Ovary (tissue), 9 donors: ENCODE results near the gene PTPRK. TPM values are rescaled to one million over a fixed set of nuclear protein-coding genes. Genes with fewer than 3 reads are reported as not detected.

Source experiments
- DNase-seq, 5 donors: peaks; one replicate each; pipeline ENCODE4 v3.0.0-alpha.2; 2019 to 2020
- H3K27ac ChIP-seq, 2 donors: fragments of 200-600 bp; one replicate each; pipeline versions ENCODE4 v1.5.1 to v1.8.0; 2019 to 2022
- H3K27me3 ChIP-seq: fragments of 200-600 bp; one replicate; pipeline ENCODE4 v1.8.0; 2022
- H3K36me3 ChIP-seq: fragments of 200-600 bp; sonication (generic); one replicate; pipeline ENCODE4 v1.5.1; 2019
- H3K4me1 ChIP-seq: one replicate; pipeline ENCODE4 v1.8.1; 2013; ENCODE audit warnings: mild to moderate bottlenecking, moderate library complexity; ENCODE audit not compliant: insufficient read depth
- H3K4me3 ChIP-seq: fragments of 200-600 bp; sonication (generic); one replicate; pipeline ENCODE4 v1.5.1; 2017
- H3K9me3 ChIP-seq, 2 donors: fragments of 200-600 bp in 1 of 2; sonication (generic) in 1 of 2; one replicate each; pipeline versions ENCODE4 v1.5.1 to v1.8.1; 2013 to 2019; ENCODE audit warnings: mild to moderate bottlenecking in 1 of 2, moderate library complexity in 1 of 2
- EP300 ChIP-seq: sonication (generic); formaldehyde crosslinking; IDR thresholded peaks from one replicate; pipeline ENCODE4 v1.6.1; 2017; ENCODE audit warnings: antibody characterized with exemption
- POLR2A ChIP-seq: fragments of 450-650 bp; IDR thresholded peaks from one replicate; pipeline ENCODE4 v1.6.1; 2017; ENCODE audit warnings: antibody characterized with exemption, mild to moderate bottlenecking, moderate library complexity
- WGBS, 3 donors: extraction: QIAGEN DNeasy Blood & Tissue Kit in 1 of 3; methylation state at CpG; one replicate each; pipeline versions ENCODE4 v1.1.5 to v1.1.7; 2013 to 2017; 5-methylcytosine and 5-hydroxymethylcytosine counted together
- intact Hi-C, 4 donors: fragments of 100-400 bp; cut with DNase I; formaldehyde crosslinking; loops; one replicate each; pipeline versions ENCODE4 v1.11.0 to v1.15.1; 2022 to 2023
- polyA plus RNA-seq, 2 donors: library from polyadenylated mRNA; stranded (reverse); fragments of 200-250 nt in 1 of 2; fragments of 350-450 nt in 1 of 2; fragmentation: Illumina TruSeq in 1 of 2; extraction: RNeasy Lipid Tissue Mini Kit (QIAGEN cat#74804) in 1 of 2; gene quantifications; one replicate each; pipeline ENCODE4 v1.2.3, GENCODE V29; 2013 to 2014
- total RNA-seq, 7 donors: library from RNA; depleted of rRNA in 2 of 7; stranded (reverse); fragments of >200 nt in 2 of 7; fragmentation: NEBNext Ultra II Directional in 3 of 7; extraction: Animal tissue kit (Norgen Biotek cat#: 25700) in 3 of 7; gene quantifications; one replicate each; pipeline versions ENCODE4 v1.1.0 to v1.2.4, GENCODE V29; 2016 to 2023
- TF ChIP-seq, protein P1 (sequence below), 3 donors: fragments of 450-650 bp in 2 of 3; fragments of 200-600 bp in 1 of 3; IDR thresholded peaks; one replicate each; pipeline versions ENCODE4 v1.5.1 to v1.8.0; 2016 to 2022; ENCODE audit warnings: antibody characterized with exemption in 3 of 3, mild to moderate bottlenecking in 1 of 3
- donor health status: DM: no; HTN: no; CAD: no; lungs with moderate emphysema.
- donor health status: DM: no; HTN: no; CAD: no.
- donor health status: Bipolar disorder and iron deficiency.
- donor health status: DM: yes; HTN: yes; CAD: no.
- donor health status: DM: no; HTN: no; CAD: no.
- donor health status: DM: yes; HTN: yes; CAD: no.

Gene PTPRK
- total and polyA plus RNA-seq, 9 donors: 24.0 to 50.7 (median 44.1) TPM

DNA sequence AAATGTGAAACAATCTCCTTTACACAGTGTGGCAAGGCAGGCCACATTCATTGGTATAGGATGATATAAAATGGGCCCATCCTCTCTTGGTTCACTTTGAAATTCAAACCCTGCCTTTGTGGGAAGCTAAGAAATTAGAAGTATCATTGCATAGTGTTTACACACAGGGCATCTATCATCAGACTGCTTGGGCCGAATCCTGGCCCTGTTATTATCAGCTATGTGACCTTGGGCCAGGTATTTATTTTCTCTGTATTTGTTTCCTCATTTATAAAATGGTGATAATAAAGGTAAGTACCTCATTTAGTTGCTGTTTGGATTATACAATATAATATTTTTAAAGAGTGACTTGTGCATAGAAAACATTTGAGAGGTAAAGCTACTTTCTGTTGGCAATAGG, 45.5 kb downstream of the PTPRK start:
- H3K27me3 ChIP-seq: no peaks in the 10 kb centered on the region
- intact Hi-C loops: no loop called here
- no peak for DNase-seq
- TF ChIP-seq, protein P1, sequence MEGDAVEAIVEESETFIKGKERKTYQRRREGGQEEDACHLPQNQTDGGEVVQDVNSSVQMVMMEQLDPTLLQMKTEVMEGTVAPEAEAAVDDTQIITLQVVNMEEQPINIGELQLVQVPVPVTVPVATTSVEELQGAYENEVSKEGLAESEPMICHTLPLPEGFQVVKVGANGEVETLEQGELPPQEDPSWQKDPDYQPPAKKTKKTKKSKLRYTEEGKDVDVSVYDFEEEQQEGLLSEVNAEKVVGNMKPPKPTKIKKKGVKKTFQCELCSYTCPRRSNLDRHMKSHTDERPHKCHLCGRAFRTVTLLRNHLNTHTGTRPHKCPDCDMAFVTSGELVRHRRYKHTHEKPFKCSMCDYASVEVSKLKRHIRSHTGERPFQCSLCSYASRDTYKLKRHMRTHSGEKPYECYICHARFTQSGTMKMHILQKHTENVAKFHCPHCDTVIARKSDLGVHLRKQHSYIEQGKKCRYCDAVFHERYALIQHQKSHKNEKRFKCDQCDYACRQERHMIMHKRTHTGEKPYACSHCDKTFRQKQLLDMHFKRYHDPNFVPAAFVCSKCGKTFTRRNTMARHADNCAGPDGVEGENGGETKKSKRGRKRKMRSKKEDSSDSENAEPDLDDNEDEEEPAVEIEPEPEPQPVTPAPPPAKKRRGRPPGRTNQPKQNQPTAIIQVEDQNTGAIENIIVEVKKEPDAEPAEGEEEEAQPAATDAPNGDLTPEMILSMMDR (IDR thresholded peaks at IDR 0.05): no peak
- no peak overlapping the region for H3K4me3 ChIP-seq
- H3K27ac ChIP-seq: no peak overlapping the region
- no peaks in the 10 kb centered on the region for H3K36me3 ChIP-seq
- 79 to 87% (median 86%) methylated on average over 1 of the region's 1 CpG for WGBS, 3 donors
- peaks cover 3% of the 10 kb centered on the region for H3K4me1 ChIP-seq
- H3K9me3 ChIP-seq: no peaks in the 10 kb centered on the region

DNA sequence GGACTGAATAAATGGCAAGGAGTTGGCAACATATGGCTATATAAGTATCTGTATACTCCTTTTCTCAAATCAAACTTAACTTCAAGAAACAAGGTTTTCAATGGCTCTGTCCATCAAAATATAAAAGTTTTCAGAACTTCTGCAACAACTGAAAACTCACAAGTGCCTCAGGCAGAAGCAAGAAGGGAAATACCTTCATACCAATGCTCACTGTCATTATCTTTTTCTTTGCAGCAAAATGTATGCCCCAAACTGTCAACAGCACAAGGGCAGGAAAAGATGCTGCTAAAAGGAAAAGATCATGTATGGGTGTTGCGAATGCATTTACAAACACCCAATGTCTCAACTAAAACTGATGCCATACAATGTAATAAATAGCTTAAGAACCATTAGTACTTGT, 45.9 kb downstream of the PTPRK start:
- peaks cover 3% of the 10 kb centered on the region for H3K4me1 ChIP-seq
- intact Hi-C loops: no loop called here
- no peak for DNase-seq
- no peaks in the 10 kb centered on the region for H3K9me3 ChIP-seq
- no peak overlapping the region for H3K27ac ChIP-seq
- H3K36me3 ChIP-seq: no peaks in the 10 kb centered on the region
- WGBS, 3 donors: 91 to 98% (median 97%) methylated on average over 1 of the region's 1 CpG
- TF ChIP-seq, protein P1 (IDR thresholded peaks at IDR 0.05): no peak
- no peak for TF ChIP-seq EP300
- TF ChIP-seq POLR2A: no peak
- H3K27me3 ChIP-seq: no peaks in the 10 kb centered on the region
- no peak overlapping the region for H3K4me3 ChIP-seq

- Histone ChIP-seq H3K4me1 (no peaks in the 10 kb centered on the region), H3K9me3 (no peaks in the 10 kb centered on the region), H3K4me3 (no peak overlapping the region), H3K36me3 (no peaks in the 10 kb centered on the region), H3K27ac (no peak overlapping the region), H3K27me3 (no peaks in the 10 kb centered on the region)
- intact Hi-C loops: no loop called here
- DNase-seq: no peak
- 91 to 97% (median 94%) methylated on average over 4 of the region's 4 CpGs for WGBS, 3 donors
- TF ChIP-seq, protein P1 (IDR thresholded peaks at IDR 0.05): no peak
- TF ChIP-seq POLR2A (no peak), EP300 (no peak)
Observed at GRCh38 chr6:128471907-128472306, 48.5 kb downstream of the PTPRK start.

- no peaks in the 10 kb centered on the region for H3K9me3 ChIP-seq
Observed at GRCh38 chr6:128465368-128466343, 54.7 kb downstream of the PTPRK start.

More at GRCh38 chr6:128465368-128466343, 54.7 kb downstream of the PTPRK start:
- no peaks in the 10 kb centered on the region for H3K36me3 ChIP-seq
- H3K27me3 ChIP-seq: no peaks in the 10 kb centered on the region
- WGBS, 3 donors: 91 to 92% (median 92%) methylated on average over 2 of the region's 2 CpGs
- no peak overlapping the region for H3K27ac ChIP-seq
- intact Hi-C loops: no loop called here
- H3K4me1 ChIP-seq: no peaks in the 10 kb centered on the region
- TF ChIP-seq POLR2A (no peak), EP300 (no peak)
- TF ChIP-seq, protein P1 (IDR thresholded peaks at IDR 0.05): no peak
- H3K4me3 ChIP-seq: no peak overlapping the region
- no peak for DNase-seq
